NB4 (cell line): ENCODE results near the gene ABCA2.

Experiments used
- DNase-seq: peaks from one replicate; pipeline ENCODE4 v3.0.0; 2010; ENCODE audit warnings: low read depth
- H3K4me3 ChIP-seq: one replicate; pipeline ENCODE4 v1.5.1; 2011; ENCODE audit warnings: mild to moderate bottlenecking, low read depth, low read length, moderate library complexity
- MYC ChIP-seq: IDR thresholded peaks from 2 replicates; pipeline ENCODE4 v1.6.1; 2011; ENCODE audit warnings: low read depth, low read length
- POLR2A ChIP-seq: IDR thresholded peaks from 2 replicates; pipeline ENCODE4 v1.6.1; 2011; ENCODE audit warnings: mild to moderate bottlenecking; ENCODE audit not compliant: insufficient read length; ENCODE audit errors: extremely low read depth
- TF ChIP-seq, protein P1 (sequence below): IDR thresholded peaks from one replicate; pipeline ENCODE4 v1.5.1; 2012; ENCODE audit warnings: low read depth, low read length
- TF ChIP-seq, protein P2 (sequence below): IDR thresholded peaks from 2 replicates; pipeline ENCODE4 v1.6.1; 2011; ENCODE audit warnings: low read depth, low read length

Gene ABCA2

GRCh38 chr9:137022662-137023008, 5.4 kb downstream of the ABCA2 start:
- TF ChIP-seq POLR2A = no peak
- TF ChIP-seq, protein P1, sequence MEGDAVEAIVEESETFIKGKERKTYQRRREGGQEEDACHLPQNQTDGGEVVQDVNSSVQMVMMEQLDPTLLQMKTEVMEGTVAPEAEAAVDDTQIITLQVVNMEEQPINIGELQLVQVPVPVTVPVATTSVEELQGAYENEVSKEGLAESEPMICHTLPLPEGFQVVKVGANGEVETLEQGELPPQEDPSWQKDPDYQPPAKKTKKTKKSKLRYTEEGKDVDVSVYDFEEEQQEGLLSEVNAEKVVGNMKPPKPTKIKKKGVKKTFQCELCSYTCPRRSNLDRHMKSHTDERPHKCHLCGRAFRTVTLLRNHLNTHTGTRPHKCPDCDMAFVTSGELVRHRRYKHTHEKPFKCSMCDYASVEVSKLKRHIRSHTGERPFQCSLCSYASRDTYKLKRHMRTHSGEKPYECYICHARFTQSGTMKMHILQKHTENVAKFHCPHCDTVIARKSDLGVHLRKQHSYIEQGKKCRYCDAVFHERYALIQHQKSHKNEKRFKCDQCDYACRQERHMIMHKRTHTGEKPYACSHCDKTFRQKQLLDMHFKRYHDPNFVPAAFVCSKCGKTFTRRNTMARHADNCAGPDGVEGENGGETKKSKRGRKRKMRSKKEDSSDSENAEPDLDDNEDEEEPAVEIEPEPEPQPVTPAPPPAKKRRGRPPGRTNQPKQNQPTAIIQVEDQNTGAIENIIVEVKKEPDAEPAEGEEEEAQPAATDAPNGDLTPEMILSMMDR = no peak
- no peak for TF ChIP-seq MYC
- TF ChIP-seq, protein P2, sequence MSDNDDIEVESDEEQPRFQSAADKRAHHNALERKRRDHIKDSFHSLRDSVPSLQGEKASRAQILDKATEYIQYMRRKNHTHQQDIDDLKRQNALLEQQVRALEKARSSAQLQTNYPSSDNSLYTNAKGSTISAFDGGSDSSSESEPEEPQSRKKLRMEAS = no peak
- H3K4me3 ChIP-seq = no peak overlapping the region
- no peak for DNase-seq

- no peak for TF ChIP-seq MYC
- TF ChIP-seq, protein P1 = no peak
Observed at GRCh38 chr9:137021979-137022661, 5.9 kb downstream of the ABCA2 start.

GRCh38 chr9:137021568-137021978, 6.5 kb downstream of the ABCA2 start:
- TF ChIP-seq POLR2A = no peak
- TF ChIP-seq MYC = no peak
- TF ChIP-seq, protein P2 = no peak
- H3K4me3 ChIP-seq = no peak overlapping the region
- DNase-seq = no peak

More at GRCh38 chr9:137021979-137022661, 5.9 kb downstream of the ABCA2 start:
- no peak overlapping the region for H3K4me3 ChIP-seq
- DNase-seq = peak; percentile 83

DNA sequence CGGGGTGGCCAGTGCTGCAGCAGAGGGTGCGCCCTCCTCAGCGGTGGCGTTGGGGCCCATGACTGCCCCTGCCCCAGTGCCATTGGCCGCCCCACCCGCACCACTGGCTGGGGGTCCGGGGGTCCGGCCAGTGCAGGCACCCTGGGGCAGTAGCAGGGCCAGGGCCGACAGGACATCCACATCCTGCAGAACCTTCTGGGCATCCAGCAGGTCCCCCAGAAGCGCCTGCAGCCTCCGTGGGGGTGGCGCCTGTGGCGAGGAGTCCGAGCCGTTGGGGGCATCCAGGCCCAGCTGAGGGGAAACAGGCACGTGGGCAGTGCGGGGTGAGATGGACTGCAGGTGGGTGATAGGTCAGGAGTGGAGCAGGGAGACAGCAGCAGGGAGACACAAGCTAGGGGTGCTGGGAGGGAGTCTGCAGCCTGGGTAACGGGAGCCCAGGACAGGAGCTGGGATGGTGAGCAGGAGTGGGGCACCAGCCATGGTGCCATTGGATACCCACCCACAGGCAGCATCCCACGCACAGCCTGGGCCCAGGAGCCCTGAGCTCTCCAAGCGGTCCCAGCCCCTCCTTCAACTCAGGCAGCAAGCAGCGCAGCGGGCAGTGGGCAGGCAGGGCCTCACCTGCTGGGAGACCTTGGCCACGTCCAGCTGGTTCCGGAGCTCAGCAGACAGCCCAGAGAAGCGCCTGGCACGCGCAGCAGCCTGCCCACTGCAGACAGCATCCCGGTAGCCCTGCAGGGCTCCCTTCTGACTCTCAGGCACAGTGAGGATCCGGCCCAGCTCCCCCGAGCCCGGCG, 7.1 kb downstream of the ABCA2 start:
- H3K4me3 ChIP-seq = no peak overlapping the region
- TF ChIP-seq MYC (no peak), POLR2A (no peak)
- TF ChIP-seq, protein P1 = no peak
- TF ChIP-seq, protein P2 = no peak
- no peak for DNase-seq

DNA sequence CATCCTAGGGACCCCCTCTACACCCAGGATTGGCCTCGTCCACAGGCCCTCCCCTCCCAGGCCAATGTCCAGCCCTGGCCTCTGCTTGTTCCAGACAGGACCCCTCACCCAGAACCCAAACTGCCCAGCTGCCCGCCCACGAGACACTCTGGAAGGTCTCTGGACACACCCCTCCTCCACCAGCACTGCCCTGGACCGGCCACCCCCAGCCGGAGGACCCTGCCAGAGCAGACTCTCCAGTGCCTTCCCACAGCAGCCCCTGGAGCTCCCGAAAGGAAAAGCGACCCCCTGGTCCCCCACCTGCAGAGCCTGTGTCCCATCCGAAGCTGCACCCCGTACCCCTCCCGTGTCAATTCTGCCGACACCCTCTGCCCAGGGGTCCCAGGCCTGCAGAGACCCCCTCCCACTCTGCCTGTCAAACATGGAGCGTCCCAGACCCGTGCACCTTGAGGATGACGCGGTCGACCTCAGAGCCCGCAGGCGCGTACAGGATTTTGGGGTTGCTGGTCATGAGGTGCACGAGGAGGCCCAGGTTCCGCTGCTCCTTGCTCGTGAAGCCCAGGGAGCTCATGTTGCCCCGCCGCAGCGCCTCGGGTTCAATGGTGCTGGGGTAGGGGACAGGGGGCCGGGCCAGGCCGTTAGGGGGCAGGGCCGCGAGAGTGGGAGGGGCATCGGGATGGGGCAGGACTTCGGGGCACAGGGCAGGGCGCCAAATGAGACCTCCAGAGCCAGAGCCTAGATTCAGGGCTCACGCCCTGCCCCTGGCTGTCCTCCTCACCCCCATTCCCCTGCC, 8.0 kb downstream of the ABCA2 start:
- no peak overlapping the region for H3K4me3 ChIP-seq
- no peak for DNase-seq
- TF ChIP-seq, protein P2 = no peak
- TF ChIP-seq MYC = no peak
- no peak for TF ChIP-seq POLR2A

GRCh38 chr9:137018761-137019559, 9.1 kb downstream of the ABCA2 start:
- no peak overlapping the region for H3K4me3 ChIP-seq
- no peak for DNase-seq
- TF ChIP-seq, protein P1 = no peak
- TF ChIP-seq MYC = no peak
- TF ChIP-seq POLR2A = no peak
- TF ChIP-seq, protein P2 = no peak
